HG03066 (cell line): ENCODE measurements around the gene FAU.
A peak's percentile ranks its signal among the peaks of the same experiment; 100 is the strongest.

Source experiments
- ATAC-seq: cut with Tn5 transposase; IDR thresholded peaks from one replicate; pipeline ENCODE4 v1.9.1; 2021; ENCODE audit warnings: low read depth; ENCODE audit not compliant: unreplicated experiment

FAU gene

DNA sequence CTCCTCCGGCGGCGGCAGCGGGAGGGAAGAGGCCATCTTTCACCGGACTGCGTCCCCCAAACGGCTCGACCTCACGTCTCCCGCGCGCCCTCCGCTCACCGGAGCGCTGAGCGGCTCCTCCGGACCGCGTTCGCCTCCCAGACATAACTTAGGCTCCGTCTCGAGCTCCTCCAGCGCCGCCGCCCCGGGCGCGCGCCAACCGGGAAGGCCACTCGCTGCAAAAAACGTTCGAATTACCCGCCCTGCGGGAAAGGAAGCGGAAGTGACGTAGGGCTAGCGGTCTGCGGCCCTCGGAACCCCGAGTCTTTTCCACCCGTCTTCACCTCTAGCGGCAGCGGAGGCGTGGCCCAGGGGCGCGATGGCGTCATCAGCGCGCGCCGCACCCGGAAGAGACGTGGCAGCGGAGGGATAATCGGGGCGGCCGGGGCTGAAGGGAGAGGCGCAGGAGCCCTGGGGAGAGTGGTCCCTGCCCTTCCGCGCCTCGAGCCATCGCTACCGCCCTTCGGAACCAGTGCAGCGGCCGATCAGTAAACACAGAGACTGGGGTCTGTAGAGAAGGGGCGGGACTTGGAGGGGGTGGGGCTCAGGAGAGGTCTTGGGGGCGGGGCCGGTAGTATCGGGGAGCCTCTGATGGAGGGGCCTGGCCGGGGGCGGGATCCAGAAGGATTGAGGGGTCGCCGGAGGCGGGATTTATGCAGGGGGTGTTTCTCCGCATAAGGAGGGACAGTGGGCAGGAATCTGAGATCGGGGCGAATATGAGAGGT is 37.9 kb downstream of the FAU start, which contains the start of the genes CDCA5 and ZFPL1:
Gene CDCA5 (minus strand): TSS at position 207 of the 764 bp plus-strand sequence. CDS start 62 bp downstream, at position 145.
Gene ZFPL1 (plus strand): TSS at position 389 of the 764 bp plus-strand sequence. CDS start 477 bp downstream, outside the sequence.
- peak; percentile 71 for ATAC-seq

DNA sequence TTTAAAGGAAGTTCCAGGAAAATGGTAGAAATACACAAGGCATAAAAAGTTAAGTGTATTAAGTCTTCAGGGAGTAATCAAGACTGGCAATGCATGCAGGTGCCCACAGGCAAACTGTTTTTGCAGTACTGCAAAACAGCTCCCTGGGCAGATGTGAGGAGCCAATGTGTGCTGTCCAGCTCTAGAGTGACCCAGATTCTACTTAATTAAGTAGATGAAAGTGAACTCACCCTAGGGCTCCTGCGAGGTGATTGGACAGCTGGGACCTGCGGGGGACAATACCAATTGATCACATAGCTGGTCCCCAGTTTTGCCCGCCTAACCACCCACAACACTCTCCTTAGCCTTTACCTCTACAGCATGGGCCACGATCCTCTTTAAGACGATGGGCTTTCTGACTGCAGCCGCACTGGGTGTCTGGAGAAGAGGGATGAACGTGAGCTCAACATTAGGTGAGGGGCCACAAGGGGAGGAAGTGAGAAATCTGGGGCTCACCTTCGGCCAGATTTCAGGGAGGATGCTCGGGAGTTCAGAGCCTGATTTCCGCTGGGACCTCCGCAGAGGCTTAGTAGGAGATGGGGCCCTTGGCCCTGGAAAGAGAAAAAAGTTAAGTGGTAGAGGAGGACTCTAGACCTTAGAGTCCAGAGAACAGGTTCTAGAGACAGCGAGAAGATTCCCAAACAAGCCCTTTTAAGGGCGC is 38.6 kb downstream of the FAU start:
- no peak for ATAC-seq

DNA sequence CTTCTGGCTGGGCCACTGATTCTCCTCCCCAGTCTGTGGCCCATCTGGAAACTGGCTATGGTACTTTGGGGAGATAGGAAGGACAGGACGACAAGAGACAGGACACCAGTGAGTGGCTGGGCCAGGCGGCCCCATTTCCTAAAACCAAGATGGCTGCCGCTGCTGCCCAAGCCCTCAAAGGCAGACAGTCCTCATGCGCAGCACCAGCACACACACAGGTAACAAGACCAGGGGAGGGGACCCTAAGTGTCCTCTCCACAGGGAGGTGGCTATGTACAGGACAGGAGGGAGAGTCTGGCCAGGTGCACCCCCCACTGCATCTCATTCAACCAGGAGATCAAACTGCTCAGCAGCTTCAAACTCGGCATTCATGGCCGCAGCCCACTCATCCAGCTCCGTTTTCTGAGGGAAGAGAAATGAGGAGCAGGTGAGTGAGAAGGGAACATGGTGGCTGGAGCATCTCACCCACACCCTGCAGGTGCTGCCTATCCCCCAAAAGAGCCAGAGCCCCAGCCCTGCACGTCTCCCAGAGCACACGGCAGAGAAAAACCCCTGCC is 43.1 kb downstream of the FAU start:
- ATAC-seq: no peak

DNA sequence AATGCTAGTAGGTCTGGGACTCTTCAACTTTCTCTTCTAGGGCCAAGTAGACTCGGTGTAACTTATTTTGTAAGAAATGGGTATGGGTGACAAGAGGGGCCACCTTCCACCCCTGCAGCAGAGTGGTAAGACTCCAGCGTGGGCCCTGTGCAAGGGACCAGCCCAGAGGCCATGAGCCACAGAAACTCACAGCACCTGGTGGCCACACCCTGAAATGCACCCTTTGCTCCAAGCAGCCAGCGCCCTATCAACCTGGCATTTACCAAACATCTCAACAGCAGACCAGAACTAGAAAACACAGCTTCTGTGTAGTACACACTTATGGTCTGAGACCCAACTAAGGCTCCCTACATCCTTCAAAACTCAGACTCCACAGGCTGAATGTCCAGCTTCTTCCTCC is 43.8 kb downstream of the FAU start:
- ATAC-seq: no peak

DNA sequence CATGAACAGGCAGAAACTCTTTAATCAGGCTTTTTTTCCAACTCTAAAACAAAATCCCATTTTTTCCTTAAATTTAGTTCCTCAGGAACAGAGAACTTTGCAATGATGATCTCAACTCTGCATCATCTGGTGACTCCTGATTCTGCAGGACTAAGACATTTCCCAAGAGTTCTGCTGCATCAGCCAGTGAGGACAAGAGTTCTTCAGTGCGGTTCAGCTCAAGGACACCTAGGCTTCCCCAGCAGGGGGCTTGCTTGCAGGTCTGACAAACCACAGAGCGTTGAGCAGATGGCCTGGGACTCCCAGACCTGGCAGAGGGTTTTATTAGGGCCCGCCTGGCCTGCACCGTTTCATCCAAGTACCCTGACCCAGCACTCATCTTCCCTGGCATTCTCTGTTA is 44.5 kb downstream of the FAU start:
- ATAC-seq: no peak

DNA sequence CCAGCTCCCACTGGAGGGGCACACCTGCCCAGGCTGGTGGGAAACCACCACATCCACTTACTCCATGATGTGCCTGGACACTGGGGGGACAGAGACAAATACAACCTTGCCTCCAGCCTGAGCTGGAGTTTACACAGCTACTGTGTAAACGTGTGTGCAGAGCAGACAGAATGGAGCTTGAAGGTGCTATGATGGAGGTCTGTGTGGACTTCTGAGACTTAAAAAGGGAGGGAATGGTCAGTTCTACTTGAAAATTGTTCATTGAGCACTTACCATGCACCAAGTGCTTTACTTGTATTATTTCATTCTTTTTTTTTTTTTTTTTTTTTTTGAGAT is 49.3 kb downstream of the FAU start:
- ATAC-seq: no peak

DNA sequence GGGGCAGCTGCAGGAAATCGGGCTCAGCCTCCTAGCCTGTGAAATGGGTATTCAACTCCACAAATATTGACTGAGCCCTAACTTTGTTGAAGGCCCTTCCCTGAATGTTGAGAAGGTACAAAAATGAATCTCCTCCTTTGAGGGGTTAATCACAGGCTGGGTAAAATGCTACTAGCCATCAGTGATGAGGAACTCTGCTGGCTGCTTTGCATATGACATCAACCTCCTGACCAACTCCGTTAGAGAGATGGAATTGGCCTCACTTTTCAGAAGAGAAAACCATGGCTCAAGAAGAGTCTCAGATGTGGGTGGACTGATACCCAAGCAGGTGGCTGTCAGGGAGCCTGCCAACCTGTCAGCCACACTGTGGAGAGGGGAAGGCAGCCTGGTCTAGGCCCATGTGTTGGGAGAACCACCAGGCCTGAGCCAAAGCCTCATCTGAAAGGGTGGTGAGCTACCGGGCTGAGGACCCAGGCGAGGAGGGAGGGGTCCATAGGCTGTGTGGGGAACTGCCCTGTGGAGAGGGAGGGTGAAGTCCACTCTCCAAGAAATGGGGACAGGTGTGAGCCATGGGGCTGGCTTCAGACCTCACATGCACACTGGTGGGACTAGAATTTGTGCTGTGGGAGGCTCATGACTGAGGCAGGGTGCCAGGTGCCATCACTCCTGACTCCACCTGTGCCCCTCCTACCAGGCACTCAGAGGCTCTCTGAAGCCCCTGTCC is 49.9 kb downstream of the FAU start:
- ATAC-seq: no peak
